GM12874 (cell line): ENCODE results near the gene NUDT15.

Experiments
- CTCF ChIP-seq: IDR thresholded peaks from 2 replicates; pipeline ENCODE4 v1.5.1; 2011; ENCODE audit warnings: low read depth, mild to moderate bottlenecking, control low read depth, low read length, moderate library complexity; ENCODE audit not compliant: insufficient read depth

The NUDT15 gene

GRCh38 chr13:48050550-48050949, 13.0 kb downstream of the NUDT15 start:
- no peak for TF ChIP-seq CTCF

- no peak for TF ChIP-seq CTCF
These were observed 17.1 kb downstream of the NUDT15 start for GRCh38 chr13:48054601-48055000.

GRCh38 chr13:48055712-48056111, 18.2 kb downstream of the NUDT15 start:
- TF ChIP-seq CTCF, result no peak

- TF ChIP-seq CTCF, result no peak
These were observed 28.9 kb downstream of the NUDT15 start for GRCh38 chr13:48066310-48066989.

GRCh38 chr13:48068036-48068435, 30.5 kb downstream of the NUDT15 start:
- TF ChIP-seq CTCF, result 0 out of 2 replicates have a peak, but pooled peaks have one; percentile 17

- TF ChIP-seq CTCF, result no peak
These were observed 31.4 kb downstream of the NUDT15 start for GRCh38 chr13:48068952-48069351.

GRCh38 chr13:48069573-48069972, 32.0 kb downstream of the NUDT15 start:
- TF ChIP-seq CTCF, result no peak
